DMS153 (cell line): Measurements from ENCODE around the gene EPAS1.

Experiments
- DNase-seq: peaks from one replicate; lab custom pipeline; 2025; lab: John Stamatoyannopoulos, UW

EPAS1 gene

DNA sequence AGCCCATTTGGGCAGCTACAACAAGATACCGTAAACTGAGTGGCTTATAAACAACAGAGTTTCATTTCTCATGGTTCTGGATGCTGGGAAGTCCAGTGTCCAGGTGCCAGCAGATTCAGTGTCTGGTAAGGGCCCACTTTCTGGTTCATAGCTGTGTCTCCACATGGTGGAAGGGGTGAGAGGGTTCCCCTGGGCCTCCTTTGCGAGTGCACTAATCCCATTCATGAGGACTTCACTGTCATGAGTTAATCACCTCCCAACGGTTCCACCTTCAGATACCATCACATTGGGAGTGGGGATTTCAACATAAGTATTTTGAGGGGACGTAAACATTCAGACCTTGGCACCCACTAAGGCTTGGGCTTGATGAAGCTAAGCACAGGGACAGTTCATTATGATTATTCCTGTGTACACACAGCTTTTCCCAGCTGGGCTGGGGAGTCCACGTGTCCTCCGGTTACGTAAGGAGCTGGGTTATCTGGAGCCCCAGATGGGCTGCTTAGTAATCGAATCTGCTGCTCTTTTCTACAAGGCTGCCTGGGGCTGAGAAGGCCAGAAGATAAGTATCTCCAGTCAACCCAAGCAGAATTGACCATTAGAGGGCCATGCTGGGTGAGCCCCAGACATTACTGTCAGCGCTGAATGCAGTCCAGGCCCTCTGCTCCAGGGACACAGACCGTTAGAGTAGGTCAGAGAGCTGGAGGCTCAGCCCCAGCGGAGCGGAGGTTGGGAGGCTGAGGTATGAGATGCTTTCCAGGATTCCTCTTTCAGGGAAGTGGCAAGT is 42.7 kb downstream of the EPAS1 start:
- no peak for DNase-seq

DNA sequence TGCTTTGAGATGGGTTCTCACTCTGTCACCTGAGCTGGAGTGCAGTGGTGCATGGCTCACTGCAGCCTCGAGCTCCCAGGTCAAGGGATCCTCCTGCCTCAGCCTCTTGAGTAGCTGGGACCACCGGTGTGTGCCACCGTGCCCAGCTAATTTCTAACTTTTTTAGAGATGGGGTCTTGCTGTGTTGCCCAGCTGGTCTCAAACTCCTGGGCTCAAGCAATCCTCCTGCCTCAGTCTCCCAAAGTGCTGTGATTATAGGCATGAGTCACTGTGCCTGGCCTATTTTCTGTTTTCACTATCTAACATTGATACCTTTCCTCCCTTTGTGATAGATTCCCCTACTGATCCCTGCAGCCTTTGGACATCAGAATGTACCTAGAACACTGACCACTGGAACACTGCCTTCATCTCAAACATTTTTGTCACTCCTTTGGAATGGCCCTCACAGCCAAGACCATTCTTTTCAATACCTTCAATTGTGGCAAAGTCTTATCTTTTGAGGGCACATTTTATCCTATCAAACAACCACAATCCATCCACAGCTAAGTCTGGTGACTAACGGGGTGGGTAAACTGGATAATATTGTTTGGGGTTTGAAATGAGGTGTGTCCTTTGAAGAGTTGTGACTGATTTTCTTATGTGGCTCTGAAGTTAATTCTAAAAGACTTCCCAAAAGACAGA is 43.7 kb downstream of the EPAS1 start:
- DNase-seq = no peak

DNA sequence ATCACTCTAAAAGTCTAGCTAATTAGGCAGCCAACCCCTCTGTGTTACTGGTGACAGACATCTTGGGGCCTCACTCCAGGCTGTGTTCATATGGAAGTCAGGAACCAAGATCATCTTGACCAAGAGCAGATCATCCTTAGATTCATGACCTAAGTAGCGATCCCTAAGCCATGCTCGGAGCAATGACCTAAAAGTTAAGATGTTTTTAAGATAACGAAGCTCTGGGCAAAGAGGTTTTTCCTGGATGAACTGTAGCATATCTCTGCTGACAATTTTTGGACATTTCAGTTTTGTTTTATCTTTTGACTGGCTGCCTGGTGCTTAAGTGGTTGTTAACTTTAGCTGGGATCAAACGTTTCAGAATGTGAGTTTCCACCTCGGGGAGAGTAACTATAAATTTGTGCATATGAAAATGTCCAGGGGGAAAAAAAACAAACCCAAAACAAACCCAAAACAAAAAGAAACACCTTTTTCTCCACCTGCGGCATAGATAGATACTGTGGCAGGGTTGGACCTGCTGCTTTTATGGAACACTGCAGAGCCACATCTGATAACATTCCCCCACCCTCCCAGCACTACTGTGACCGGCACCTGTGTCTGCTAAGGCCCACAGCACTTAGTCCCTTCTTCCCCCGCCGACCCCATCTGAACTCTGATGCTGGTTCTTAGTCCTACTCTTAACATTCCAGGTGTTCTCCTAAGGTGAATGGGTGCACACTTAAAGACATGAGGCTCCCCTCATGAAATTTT is 45.5 kb downstream of the EPAS1 start:
- no peak for DNase-seq

DNA sequence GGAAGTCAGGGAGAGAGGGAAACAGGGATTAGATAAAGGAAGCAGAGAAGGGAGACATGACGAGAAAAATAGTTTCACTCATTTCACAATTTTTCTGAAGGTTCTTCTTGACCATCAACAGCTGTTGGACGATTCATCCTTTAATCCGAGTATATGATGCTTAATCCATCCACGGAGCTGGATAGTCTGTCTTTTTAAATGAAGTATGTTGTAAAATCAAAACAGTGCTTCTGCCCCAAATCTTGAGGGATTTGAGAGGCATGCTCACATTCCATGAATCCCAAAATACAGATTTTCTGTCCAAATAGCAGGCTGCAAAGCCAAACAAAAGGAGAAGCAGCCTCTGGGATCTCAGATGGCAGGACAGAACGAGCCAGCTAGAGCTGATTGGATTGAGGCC is 47.5 kb downstream of the EPAS1 start:
- no peak for DNase-seq

DNA sequence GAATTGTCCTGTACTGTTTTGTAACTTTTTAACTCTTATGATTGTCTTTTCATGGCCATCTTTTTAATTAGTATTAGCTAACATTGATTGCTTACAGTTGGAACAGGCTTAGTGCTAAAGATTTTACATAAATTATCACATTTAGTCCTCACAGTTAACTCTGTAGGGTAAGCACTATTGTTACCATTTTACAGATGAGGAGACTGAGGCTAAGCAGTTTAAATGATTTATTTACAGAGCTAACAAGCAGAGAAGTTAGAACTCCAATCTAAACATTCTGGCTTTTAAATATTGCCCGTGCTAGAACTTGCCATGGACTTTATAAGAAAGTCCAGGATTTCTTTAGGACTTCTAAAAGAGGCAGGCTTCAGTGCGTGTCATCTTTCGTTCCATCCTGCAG is 48.6 kb downstream of the EPAS1 start:
- DNase-seq = no peak

DNA sequence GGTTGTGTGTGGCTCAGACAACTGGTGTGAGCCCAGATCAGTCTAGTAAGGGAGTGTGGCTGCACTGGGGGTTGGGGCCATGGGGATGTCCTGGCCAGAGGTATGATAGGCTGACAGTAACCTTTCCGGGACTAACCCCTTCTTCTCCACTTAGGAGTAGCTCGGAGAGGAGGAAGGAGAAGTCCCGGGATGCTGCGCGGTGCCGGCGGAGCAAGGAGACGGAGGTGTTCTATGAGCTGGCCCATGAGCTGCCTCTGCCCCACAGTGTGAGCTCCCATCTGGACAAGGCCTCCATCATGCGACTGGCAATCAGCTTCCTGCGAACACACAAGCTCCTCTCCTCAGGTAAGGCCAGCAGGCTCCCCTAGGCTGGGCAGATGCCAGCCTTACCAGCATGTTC is 49.5 kb downstream of the EPAS1 start:
- no peak for DNase-seq

DNA sequence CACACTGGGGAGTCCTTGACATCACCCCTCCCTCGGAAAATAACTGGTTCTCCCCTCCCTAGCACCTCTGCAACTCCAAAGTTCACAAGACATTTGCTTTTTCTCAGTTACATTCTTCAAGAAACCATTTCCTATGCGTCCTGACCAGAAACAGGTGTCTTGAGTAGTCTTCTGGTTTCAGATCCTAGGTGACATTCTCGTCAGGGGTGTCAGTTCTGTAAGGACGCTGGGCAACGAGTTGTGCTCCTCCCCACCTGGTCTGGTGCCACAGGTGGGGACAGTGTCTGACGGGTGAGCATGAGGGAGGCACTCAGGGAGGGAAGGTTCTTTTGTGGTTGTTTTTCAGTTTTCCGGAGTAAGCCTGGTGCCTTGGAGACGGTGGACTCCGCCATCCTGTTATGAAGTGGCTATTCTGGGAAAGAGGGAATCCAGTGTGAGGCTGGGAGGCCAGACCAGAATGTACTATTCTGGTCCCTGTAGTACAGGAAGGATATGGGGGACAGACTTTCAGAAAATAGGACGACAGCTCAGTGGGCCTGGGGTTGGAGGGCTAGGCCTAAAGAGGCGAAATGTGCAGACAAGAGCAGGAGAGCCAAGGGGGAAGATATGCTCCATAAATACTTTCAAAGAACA is 50.6 kb downstream of the EPAS1 start:
- DNase-seq = no peak

DNA sequence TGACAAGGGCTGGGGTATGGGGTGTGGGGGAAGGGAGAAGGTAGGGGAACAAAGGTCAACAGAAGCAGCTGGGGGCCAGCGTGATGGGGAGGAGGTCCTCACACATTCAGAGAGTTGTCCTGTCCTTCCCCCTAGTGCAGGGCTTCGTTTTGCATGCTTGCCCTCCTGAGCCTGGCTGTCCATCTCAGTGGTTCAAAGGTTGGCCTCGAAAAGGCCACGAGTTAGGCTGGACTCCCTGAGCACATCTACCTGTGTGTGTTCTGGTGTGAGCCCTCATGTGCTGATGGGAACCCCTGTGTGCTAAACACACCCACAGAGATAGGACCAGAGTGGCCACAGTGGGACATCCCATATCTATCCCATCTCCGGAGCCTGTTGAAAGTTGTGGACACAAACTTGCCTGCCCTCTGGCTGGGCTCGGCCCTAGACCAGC is 51.9 kb downstream of the EPAS1 start:
- DNase-seq = no peak

DNA sequence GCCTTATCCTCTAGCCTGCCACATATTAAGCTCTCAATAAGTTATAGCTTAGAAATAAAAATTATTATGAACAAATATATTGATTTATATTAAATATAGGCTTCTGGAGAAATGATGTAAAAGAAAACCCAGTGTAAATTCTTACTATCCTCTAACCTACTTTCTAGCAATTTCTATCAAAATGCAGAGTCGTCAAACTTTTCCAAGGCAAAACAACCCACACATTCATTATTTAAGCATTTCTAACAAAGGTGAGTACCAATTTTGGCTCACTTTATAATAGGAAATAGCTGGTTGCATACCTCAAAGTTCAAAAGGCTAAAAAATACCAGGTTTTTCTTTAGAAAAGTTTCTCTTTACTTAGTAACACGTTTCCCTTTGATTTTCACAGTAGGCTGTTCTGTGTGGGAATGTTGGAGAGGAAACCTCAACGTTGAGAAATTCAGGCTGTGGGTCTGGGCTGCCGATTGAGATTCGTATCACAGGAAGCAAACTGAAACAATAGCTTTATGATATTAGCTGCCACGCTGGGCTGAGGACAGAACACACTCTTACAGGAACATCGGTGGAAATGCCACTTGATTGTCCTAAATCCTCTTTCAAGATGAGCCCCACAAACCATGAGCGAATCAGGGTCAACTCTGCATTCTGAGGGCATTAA is 53.0 kb downstream of the EPAS1 start:
- no peak for DNase-seq

DNA sequence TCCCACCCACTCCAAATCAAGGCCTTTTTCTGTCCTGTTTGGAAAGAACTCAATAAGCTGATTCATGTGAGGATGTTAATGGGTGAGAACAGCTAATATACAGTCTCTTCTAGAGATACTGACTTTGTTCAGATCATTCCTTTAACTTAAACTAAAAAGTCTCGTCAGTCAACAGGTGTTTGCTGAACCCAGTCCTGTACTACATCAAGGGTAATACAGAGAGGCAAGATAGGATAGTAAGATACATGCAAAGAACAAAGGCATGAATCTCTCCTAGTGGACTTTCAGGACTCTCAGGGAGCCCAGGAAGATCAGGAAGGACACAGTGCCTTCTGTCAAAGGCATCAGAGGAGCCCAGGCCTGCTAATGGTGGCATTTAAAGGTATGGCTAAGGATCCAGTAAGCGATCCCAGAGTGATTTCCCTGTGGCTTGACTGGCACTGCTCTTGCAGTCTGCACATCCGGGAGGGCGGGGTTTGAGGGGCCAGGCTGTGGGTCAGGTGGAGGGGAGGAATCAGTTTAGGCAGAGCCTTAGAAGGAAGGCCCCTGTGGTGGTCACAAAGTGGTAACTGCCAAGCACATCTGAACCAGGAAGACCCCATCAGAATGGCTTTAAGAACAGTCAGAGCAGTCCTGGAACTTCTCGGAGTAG is 54.0 kb downstream of the EPAS1 start:
- DNase-seq = no peak

DNA sequence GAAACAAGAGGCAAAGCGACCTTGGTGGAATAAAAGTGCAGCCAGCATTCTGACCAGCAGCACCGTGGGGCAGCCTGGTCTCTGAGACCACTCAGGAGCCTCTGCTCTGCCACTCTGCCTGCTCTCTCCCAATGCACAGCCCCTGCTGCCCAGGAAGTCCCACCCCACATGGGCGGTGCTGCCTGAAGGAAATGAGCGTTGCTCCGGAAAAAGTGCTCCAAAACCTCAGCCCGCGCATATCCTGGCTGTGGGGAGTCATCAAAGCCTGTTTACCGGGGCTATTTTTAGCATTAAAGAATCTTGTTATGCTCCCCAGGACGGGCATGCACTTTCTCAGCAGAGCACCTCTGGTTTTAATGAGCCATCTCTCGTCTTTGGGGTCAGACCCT is 54.5 kb downstream of the EPAS1 start:
- DNase-seq = no peak

DNA sequence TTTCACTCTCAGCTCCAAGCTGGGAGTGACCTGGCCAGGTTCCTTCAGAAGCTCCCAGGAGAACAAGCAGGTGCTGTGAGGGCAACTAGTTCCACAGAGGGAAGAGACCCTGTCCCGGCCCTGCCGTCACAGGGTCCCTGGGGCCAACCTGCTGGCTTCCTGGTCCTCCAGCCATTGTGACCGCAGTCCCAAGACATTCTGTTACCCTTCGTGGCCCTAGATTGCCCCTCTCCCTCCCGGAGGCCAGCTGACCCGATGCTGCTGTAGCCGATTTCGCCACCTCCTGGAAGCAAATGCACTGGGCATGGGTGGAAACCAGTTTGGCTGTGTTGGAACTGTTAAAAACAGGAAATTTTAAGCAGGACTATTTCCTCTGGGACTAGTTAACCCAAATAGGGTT is 55.4 kb downstream of the EPAS1 start:
- no peak for DNase-seq

DNA sequence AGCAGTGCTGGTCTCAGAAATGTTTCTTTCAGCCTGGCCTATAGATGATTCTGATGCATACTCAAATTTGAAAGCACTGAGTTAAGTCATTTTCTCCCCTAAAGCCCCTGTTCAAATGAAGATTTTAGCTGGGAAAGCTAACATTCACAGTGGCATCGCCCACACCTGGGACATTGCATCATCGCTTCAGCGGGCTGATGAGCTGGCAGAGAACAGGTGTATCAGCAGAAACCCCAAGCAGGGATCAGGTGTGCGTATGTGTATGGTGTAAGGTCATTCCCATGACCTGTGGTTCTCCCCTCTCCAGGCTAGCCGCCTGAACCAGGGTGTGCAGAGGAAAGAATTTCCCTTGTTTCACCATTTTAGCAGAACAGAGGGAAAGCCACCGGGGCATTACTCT is 56.3 kb downstream of the EPAS1 start:
- DNase-seq = no peak

DNA sequence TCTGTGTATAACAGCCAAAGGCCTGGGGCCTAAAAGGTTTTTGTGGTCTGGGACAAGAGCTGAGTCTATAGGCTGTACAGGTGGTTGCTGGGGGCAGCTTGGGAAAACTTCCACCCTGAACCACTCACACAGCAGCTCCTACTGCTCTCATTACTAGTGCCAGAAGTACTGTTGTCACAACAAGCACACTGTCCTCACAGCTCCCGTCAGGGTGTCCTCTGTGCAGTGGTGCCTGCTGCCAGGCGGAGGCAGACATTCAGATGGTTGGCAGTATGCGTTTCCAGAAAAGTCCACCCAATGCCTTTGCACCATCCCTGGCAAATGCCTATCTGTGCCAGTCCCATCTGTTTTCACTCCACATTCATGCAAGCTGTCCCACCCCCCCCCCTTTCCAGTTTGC is 58.5 kb downstream of the EPAS1 start:
- no peak for DNase-seq

DNA sequence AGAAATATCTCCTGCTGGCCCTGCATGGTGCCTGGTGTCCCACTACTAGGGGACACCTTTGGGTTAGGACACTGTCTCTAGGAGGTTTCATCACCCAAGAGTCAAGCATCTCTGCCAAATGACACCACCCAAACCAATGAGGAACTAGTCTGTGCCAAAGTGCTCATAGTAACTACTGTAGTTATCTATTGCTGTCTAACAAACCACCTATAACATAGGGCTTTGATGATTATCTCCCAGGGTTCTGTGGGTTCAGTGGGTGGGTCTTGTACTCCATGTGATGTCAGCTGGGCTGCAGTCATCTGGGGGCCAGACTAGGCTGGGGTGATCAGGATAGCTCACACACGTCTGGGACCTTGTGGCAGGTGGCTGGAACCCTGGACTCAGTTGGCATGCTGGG is 59.8 kb downstream of the EPAS1 start:
- DNase-seq = no peak

DNA sequence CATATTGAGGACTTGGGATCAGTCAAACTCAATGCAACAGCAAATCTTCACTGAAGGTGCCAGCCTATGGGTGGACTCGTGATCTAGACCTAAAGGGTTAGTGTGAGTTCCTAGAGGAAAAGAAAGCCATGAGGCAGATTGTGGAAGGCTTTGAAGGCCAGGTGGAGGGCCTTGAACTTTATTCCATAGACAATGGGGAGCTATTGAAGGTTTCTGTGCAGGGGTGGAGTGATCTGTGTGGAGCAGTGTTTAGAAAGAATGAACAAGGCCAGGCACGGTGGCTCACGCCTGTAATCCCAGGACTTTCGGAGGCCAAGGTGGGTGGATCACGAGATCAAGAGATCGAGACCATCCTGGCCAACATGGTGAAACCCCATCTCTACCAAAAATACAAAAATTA is 61.5 kb downstream of the EPAS1 start:
- no peak for DNase-seq

DNA sequence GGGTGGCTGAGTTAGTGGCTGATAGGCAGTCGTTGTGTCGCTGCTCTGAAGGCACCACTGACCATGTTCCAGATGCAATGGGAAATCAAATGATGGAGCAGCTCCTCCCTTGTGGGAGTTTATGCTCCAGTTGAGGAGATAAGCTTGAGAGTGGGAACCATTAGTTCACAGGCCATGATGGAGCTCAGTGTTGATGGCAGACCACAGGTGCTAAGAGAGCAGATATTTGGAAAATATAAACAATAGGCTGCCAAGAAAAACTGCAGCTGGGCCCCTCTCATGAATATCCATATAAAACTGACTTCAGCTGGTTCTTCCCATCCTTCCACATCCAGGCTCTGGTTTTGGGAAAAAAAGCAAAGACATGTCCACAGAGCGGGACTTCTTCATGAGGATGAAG is 63.1 kb downstream of the EPAS1 start:
- DNase-seq = no peak

DNA sequence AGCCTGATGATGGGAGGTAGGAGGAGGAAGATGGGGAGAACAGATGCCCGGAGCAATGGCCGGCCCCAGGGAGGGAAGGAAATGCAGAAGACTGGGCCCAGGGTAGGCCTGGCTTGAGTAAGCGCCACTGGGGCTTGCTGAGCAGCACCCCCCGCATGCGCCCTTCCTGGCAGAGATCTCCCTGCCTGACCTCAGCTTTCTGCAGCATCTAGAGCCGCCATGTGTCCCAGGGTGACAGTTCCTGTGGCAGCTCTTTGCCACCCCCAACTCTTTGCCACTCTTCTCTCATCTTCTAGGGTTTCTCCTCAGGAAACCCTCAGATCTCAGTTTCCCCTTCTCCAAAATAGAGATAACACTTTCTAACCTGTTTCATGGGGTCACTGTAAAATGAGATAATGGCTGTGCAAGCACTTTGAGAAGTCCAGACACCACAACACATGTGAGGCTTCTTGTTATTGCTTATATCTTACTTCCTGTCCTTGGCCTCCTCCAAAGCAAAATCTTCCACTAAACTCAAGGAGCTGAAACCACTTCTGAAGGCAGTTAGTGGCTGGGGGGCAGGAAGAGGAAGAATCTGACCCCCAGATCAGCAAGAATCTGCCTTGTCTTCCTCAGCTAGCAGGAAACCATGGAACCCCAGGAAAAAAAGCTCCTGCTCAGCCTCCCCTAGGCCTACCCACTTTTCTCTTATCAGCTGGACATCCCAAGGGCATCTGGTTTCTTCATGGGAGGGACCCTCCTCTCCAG is 64.9 kb downstream of the EPAS1 start:
- no peak for DNase-seq

DNA sequence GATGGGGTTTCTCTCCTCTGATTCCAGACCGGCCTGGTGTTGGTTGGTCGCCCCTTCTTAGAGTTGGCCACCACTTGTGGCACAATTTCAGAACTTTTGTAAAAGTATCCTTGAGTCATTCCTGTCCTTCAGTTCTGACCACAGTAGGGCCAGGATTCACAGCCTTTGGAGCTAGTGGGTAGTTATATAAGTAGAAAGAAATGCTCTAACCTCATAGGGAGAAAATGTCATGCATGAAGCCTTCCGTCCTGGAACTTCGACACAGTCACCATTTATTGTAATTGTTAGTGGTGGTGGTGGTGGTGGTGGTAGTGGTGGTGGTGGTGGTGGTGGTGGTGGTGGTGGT is 65.4 kb downstream of the EPAS1 start:
- DNase-seq = no peak

DNA sequence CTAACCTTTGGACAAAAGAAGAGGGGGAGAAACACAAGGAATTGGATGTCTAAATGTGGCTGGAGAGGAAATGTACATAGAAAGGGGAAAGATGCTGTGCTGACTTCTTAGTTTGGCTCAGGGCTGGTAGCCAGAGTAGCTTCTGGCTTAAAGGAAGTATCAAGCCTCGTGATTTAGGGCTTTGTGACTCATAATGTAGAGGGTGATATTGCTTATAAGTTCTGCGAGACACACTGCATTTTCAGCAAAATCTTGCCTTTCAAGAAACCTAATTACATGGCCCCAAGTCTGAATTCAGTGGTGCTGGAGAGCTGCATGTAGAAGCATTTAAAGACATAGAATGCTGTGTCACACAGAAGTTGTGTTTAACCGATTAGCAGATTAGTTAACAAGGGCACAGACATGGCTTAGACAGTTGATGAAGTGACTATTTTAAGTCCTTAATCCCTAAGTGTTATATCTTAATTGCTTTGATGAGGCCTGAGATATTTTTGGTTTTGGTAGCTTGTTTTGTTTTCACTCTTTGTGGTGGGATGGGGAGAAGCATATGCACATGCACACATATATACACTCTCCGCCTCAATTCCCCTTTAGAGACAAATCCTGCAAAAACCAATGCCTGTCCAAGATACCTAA is 66.4 kb downstream of the EPAS1 start:
- DNase-seq = no peak
